OCI-LY3 (cell line): ENCODE data around the gene OR1S1.

Experiments used
- CTCF ChIP-seq: fragments of 200-600, 300-600 bp; sonication (generic); IDR thresholded peaks from 2 replicates; pipeline ENCODE4 v1.5.1; 2014; ENCODE audit warnings: antibody characterized with exemption, low read length, low read depth
- EZH2phosphoT487 ChIP-seq: fragments of 200-600 bp; shearing (Covaris generic); IDR thresholded peaks from 2 replicates; pipeline ENCODE4 v1.6.1; 2018; ENCODE audit warnings: antibody characterized with exemption, mixed run types, low read depth

GRCh38 chr11:58216476-58216875, 4.0 kb downstream of the OR1S1 start:
- TF ChIP-seq EZH2phosphoT487 (no peak), CTCF (no peak)
